Calu3 (cell line): Measurements from ENCODE around the gene PRKRIP1. TPM values are rescaled to one million over a fixed set of nuclear protein-coding genes. Genes with fewer than 3 reads are reported as not detected.
"Not testable (repeated sequence)": the region's sequence is repeated elsewhere in the genome, so short reads cannot be mapped to it uniquely, and the experiment has no call there.

Experiments
- BruUV-seq: library from RNA; stranded (reverse); fragments of 400-500 nt; replicated peaks from 2 replicates; lab custom pipeline; 2021; lab: Mats Ljungman, UMichigan
- CTCF ChIA-PET: fragments of 300-600 bp; sonication (Branson Sonifier 250); formaldehyde crosslinking; loops from one replicate; lab custom pipeline; 2022; ENCODE audit warnings: antibody characterized with exemption; lab: Charles Lee
- DNase-seq: peaks from one replicate; pipeline ENCODE4 v3.0.0; 2022
- H3K27ac Mint-ChIP-seq: one replicate; pipeline ENCODE4 v1.8.0; 2022; ENCODE audit warnings: mixed read lengths; ENCODE audit not compliant: unreplicated experiment
- H3K27me3 Mint-ChIP-seq: one replicate; pipeline ENCODE4 v1.8.0; 2022; ENCODE audit warnings: mixed read lengths; ENCODE audit not compliant: unreplicated experiment
- H3K36me3 Mint-ChIP-seq: one replicate; pipeline ENCODE4 v1.8.0; 2022; ENCODE audit warnings: mild to moderate bottlenecking, moderate library complexity, mixed read lengths; ENCODE audit not compliant: insufficient read depth, unreplicated experiment
- H3K4me1 Mint-ChIP-seq: one replicate; pipeline ENCODE4 v1.8.0; 2022; ENCODE audit warnings: mild to moderate bottlenecking, low read depth, mixed read lengths; ENCODE audit not compliant: unreplicated experiment
- H3K4me3 Mint-ChIP-seq: one replicate; pipeline ENCODE4 v1.8.0; 2022; ENCODE audit warnings: mild to moderate bottlenecking, low read depth, moderate library complexity, mixed read lengths; ENCODE audit not compliant: unreplicated experiment
- H3K9me3 Mint-ChIP-seq: one replicate; pipeline ENCODE4 v1.8.0; 2022; ENCODE audit warnings: low read depth, mixed read lengths; ENCODE audit not compliant: unreplicated experiment
- intact Hi-C: fragments of 100-400 bp; cut with micrococcal nuclease; formaldehyde crosslinking; loops from one replicate; pipeline ENCODE4 v1.10.0; 2022; ENCODE audit not compliant: unreplicated experiment
- total RNA-seq: library from RNA; stranded (reverse); gene quantifications from 2 replicates; pipeline ENCODE4 v1.2.3, GENCODE V29; 2022
- TF ChIP-seq, protein P1 (sequence below): fragments of 200-600 bp; IDR thresholded peaks from one replicate; pipeline ENCODE4 v1.8.0; 2022; ENCODE audit warnings: antibody characterized with exemption; ENCODE audit not compliant: unreplicated experiment

Gene PRKRIP1
- total RNA-seq, 1 experiment from 2014 or later = 20.2 TPM

- Mint-ChIP-seq H3K27ac (no peak overlapping the region), H3K27me3 (no peaks in the 10 kb centered on the region), H3K36me3 (no peaks in the 10 kb centered on the region), H3K4me1 (no peaks in the 10 kb centered on the region), H3K4me3 (no peak overlapping the region), H3K9me3 (no peaks in the 10 kb centered on the region)
- no peak for DNase-seq
- TF ChIP-seq, protein P1, sequence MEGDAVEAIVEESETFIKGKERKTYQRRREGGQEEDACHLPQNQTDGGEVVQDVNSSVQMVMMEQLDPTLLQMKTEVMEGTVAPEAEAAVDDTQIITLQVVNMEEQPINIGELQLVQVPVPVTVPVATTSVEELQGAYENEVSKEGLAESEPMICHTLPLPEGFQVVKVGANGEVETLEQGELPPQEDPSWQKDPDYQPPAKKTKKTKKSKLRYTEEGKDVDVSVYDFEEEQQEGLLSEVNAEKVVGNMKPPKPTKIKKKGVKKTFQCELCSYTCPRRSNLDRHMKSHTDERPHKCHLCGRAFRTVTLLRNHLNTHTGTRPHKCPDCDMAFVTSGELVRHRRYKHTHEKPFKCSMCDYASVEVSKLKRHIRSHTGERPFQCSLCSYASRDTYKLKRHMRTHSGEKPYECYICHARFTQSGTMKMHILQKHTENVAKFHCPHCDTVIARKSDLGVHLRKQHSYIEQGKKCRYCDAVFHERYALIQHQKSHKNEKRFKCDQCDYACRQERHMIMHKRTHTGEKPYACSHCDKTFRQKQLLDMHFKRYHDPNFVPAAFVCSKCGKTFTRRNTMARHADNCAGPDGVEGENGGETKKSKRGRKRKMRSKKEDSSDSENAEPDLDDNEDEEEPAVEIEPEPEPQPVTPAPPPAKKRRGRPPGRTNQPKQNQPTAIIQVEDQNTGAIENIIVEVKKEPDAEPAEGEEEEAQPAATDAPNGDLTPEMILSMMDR = no peak
- CTCF ChIA-PET = interaction anchor here (0.7 kb wide), 1 partner anchor 176 kb away, joined by 3 read pairs; no protein-coding TSS in a partner anchor
- intact Hi-C loops = no loop called here
- BruUV-seq = no TSS peak
These were observed 58.3 kb downstream of the PRKRIP1 start for GRCh38 chr7:102454468-102454867.

DNA sequence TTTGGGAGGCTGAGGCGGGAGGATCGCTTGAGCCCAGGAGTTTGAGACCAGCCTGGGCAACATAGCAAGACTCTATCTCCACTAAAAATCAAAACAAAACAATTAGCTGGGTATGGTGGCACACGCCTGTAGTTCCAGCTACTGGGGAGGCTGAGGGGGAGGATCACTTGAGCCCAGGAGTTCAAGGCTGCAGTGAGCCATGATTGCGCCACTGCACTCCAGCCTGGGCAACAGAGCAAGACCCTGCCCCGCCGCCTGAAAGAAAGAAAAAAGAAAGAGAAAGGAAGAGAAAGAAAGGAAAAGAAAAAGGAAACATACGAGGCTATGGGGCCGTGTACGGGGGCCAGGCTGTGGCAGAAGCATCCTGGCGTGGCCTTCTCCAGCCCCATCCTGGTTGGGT is 58.8 kb downstream of the PRKRIP1 start:
- DNase-seq, H3K9me3 Mint-ChIP-seq, intact Hi-C loops, H3K4me3 Mint-ChIP-seq, H3K36me3 Mint-ChIP-seq, H3K27ac Mint-ChIP-seq, H3K27me3 Mint-ChIP-seq, BruUV-seq, H3K4me1 Mint-ChIP-seq: not testable (repeated sequence)
- CTCF ChIA-PET = interaction anchor here (0.7 kb wide), 1 partner anchor 177 kb away, joined by 3 read pairs; no protein-coding TSS in a partner anchor

DNA sequence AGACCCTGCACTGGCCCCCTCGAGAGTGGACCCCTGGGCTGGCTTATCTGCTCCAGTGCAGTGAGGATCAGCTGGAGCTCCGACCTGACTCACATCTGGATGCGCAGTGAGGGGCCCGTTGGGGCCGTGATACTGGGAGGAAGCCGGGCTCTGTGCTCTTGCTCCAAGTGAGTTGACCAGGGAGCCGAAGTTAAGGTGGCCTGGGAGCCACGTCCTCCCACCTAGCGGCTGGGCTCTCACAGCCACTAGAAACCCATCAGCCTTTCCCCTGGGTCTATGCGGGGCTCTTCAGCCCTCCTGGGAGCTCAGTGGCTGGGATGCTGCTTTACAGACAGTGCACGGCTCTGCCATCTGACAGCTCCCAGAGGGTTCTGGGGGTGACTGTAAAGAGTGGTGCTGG is 59.4 kb downstream of the PRKRIP1 start:
- intact Hi-C loops = no loop called here
- CTCF ChIA-PET = no interaction called here
- TF ChIP-seq, protein P1 = no peak
- no peak overlapping the region for H3K27ac Mint-ChIP-seq
- DNase-seq = no peak
- no peaks in the 10 kb centered on the region for H3K27me3 Mint-ChIP-seq
- H3K4me1 Mint-ChIP-seq = no peaks in the 10 kb centered on the region
- no peak overlapping the region for H3K4me3 Mint-ChIP-seq
- no peaks in the 10 kb centered on the region for H3K9me3 Mint-ChIP-seq
- no peaks in the 10 kb centered on the region for H3K36me3 Mint-ChIP-seq
- BruUV-seq = no TSS peak

DNA sequence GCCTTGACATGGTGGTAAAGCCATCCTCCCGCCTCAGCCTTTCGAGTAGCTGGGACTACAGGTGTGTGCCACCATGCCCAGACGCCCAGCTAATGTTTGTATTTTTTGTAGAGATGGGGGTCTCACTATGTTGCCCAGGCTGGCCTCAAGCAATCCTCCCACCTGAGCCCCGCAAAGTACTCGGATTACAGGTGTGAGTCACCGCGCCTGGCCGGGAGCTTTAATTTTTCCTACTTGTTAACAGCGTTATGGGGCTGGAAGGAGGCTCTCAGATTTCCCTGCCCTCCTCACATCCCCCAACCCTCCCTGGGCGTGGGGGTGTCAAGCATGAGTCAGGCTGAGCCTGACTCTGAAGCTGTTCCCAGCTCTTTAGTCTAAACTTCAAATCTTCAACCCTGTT is 60.2 kb downstream of the PRKRIP1 start:
- BruUV-seq = no TSS peak
- H3K36me3 Mint-ChIP-seq = no peaks in the 10 kb centered on the region
- no peak for DNase-seq
- H3K4me1 Mint-ChIP-seq = no peaks in the 10 kb centered on the region
- H3K4me3 Mint-ChIP-seq = no peak overlapping the region
- H3K27ac Mint-ChIP-seq = no peak overlapping the region
- intact Hi-C loops = no loop called here
- TF ChIP-seq, protein P1 = no peak
- H3K27me3 Mint-ChIP-seq = no peaks in the 10 kb centered on the region
- CTCF ChIA-PET = interaction anchor here (0.7 kb wide), 2 partner anchors 535 to 1478 kb away, joined by 3 read pairs; no protein-coding TSS in a partner anchor
- no peaks in the 10 kb centered on the region for H3K9me3 Mint-ChIP-seq

GRCh38 chr7:102457352-102457924 is 61.3 kb downstream of the PRKRIP1 start:
- no peak for DNase-seq
- no TSS peak for BruUV-seq
- TF ChIP-seq, protein P1 = no peak
- Mint-ChIP-seq H3K4me3 (no peak overlapping the region), H3K4me1 (no peaks in the 10 kb centered on the region), H3K27ac (no peak overlapping the region), H3K36me3 (peaks cover 4% of the 10 kb centered on the region), H3K9me3 (no peaks in the 10 kb centered on the region), H3K27me3 (no peaks in the 10 kb centered on the region)
- CTCF ChIA-PET = no interaction called here
- intact Hi-C loops = no loop called here
